Liver (tissue), 3 donors: Measurements from ENCODE around the gene RIOX2.

Experiments used
- ATF3 ChIP-seq: IDR thresholded peaks from 2 replicates; pipeline ENCODE4 v1.6.1; 2016; ENCODE audit warnings: antibody characterized with exemption
- CTCF ChIP-seq: fragments of 150-350 bp; IDR thresholded peaks from 2 replicates; pipeline ENCODE4 v1.5.1; 2017; ENCODE audit warnings: improper control_type of control experiment, low read depth, low read length; ENCODE audit not compliant: missing input control
- GABPA ChIP-seq, 2 donors: IDR thresholded peaks in 1 of 2; conservative IDR thresholded peaks in 1 of 2; 2 replicates each; pipeline ENCODE4 v1.6.1; 2016; ENCODE audit warnings: antibody characterized with exemption in 2 of 2, mild to moderate bottlenecking in 1 of 2, moderate library complexity in 1 of 2
- JUND ChIP-seq, 2 donors: IDR thresholded peaks; 2 replicates each; pipeline ENCODE4 v1.6.1; 2016; ENCODE audit warnings: antibody characterized with exemption in 2 of 2
- MAX ChIP-seq: IDR thresholded peaks from 2 replicates; pipeline ENCODE4 v1.6.1; 2016; ENCODE audit warnings: antibody characterized with exemption
- REST ChIP-seq: IDR thresholded peaks from 2 replicates; pipeline ENCODE4 v1.6.1; 2016; ENCODE audit warnings: antibody characterized with exemption, mild to moderate bottlenecking
- SP1 ChIP-seq: IDR thresholded peaks from 2 replicates; pipeline ENCODE4 v1.6.1; 2018; ENCODE audit warnings: antibody characterized with exemption, mild to moderate bottlenecking
- TAF1 ChIP-seq: conservative IDR thresholded peaks from 2 replicates; pipeline ENCODE4 v1.6.1; 2016; ENCODE audit warnings: antibody characterized with exemption, mild to moderate bottlenecking
- YY1 ChIP-seq: IDR thresholded peaks from 2 replicates; pipeline ENCODE4 v1.6.1; 2016; ENCODE audit warnings: antibody characterized with exemption, mild to moderate bottlenecking
- ZBTB33 ChIP-seq: IDR thresholded peaks from 2 replicates; pipeline ENCODE4 v1.6.1; 2016; ENCODE audit warnings: antibody characterized with exemption
- donor health status: healthy.
- donor health status: healthy.

- TF ChIP-seq CTCF: no peak
- no peak for TF ChIP-seq MAX
- TF ChIP-seq REST: no peak
- TF ChIP-seq ATF3: no peak
- no peak for TF ChIP-seq GABPA (IDR thresholded peaks at IDR 0.05 in 1 of 2, conservative IDR thresholded peaks at IDR 0.05 in 1 of 2)
- no peak for TF ChIP-seq TAF1
- no peak for TF ChIP-seq ZBTB33
- no peak for TF ChIP-seq SP1
- TF ChIP-seq JUND (IDR thresholded peaks at IDR 0.05): no peak
- no peak for TF ChIP-seq YY1
Observed at GRCh38 chr3:98003306-98003969, 31.2 kb upstream of the RIOX2 start.
